ENCODE data around the gene PSMB10.
"Not testable (repeated sequence)": the region's sequence is repeated elsewhere in the genome, so short reads cannot be mapped to it uniquely, and the experiment has no call there.

The PSMB10 gene

DNA sequence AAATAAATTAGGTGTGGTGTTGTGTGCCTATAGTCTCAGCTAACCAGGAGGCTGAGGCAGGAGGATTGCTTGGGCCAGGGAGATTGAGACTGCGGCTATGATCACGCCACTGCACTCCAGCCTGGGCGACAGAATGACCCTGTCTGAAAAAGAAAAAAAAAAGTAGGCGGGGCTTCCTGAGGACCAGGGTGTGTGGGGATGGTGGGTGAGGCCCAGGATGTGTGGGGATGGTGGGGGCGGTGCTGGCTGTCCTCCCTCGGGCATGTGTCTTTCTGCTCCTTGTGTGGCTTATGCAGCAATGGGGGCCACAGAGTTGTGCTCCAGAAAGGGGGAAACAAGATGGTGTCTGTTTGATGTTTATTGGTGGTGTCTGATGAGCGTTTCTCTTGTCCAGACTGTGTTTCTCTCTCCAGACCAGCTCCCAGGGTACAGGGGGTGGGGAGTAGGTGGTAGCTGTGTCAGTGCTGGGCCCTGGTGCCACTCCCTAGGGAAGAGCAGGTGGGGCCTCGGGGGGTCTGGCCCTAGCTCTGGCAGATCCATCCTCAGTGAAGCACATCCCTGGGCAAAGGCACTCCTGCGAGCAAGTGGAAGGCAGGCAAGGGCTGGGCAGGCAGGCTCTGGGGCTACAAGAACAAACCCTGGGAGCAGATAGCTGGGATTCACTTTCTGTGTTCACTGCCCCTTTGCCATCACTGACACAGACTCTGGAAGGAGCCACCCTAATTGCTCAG is 5.0 kb upstream of the PSMB10 start:
- peak overlapping the region; percentile 31 for H3K27ac Mint-ChIP-seq
- no peaks in the 10 kb centered on the region for H3K27me3 Mint-ChIP-seq
- H3K4me1 Mint-ChIP-seq (ENCODE audit: low read depth) = peaks cover 28% of the 10 kb centered on the region
- H3K9me3 Mint-ChIP-seq = no peaks in the 10 kb centered on the region
- no peak overlapping the region for H3K4me3 Mint-ChIP-seq
- peaks cover 68% of the 10 kb centered on the region for H3K36me3 Mint-ChIP-seq (ENCODE audit: low read depth)
- intact Hi-C loops (cut with micrococcal nuclease) = no loop called here

- Mint-ChIP-seq H3K36me3 (ENCODE audit: low read depth) (peaks cover 68% of the 10 kb centered on the region), H3K27me3 (no peaks in the 10 kb centered on the region), H3K4me3 (no peak overlapping the region), H3K9me3 (no peaks in the 10 kb centered on the region), H3K27ac (no peak overlapping the region), H3K4me1 (ENCODE audit: low read depth) (peaks cover 28% of the 10 kb centered on the region)
- intact Hi-C loops (cut with micrococcal nuclease) = no loop called here
These were observed 3.9 kb upstream of the PSMB10 start for GRCh38 chr16:67940446-67941089.

- H3K4me3 Mint-ChIP-seq = no peak overlapping the region
- intact Hi-C loops (cut with micrococcal nuclease) = loop anchor here (5.0 to 10.0 kb wide), 3 partner anchors 65 to 122 kb away; partner anchors contain the start of gene EDC4
- no peak overlapping the region for H3K27ac Mint-ChIP-seq
- peaks cover 68% of the 10 kb centered on the region for H3K36me3 Mint-ChIP-seq (ENCODE audit: low read depth)
- H3K4me1 Mint-ChIP-seq (ENCODE audit: low read depth) = peaks cover 36% of the 10 kb centered on the region
- no peaks in the 10 kb centered on the region for H3K27me3 Mint-ChIP-seq
- H3K9me3 Mint-ChIP-seq = no peaks in the 10 kb centered on the region
These were observed 3.1 kb upstream of the PSMB10 start for GRCh38 chr16:67939507-67940445.

- H3K27me3 Mint-ChIP-seq, H3K4me3 Mint-ChIP-seq: not testable (repeated sequence)
These were observed 1.1 kb upstream of the PSMB10 start for GRCh38 chr16:67937713-67938112.

DNA sequence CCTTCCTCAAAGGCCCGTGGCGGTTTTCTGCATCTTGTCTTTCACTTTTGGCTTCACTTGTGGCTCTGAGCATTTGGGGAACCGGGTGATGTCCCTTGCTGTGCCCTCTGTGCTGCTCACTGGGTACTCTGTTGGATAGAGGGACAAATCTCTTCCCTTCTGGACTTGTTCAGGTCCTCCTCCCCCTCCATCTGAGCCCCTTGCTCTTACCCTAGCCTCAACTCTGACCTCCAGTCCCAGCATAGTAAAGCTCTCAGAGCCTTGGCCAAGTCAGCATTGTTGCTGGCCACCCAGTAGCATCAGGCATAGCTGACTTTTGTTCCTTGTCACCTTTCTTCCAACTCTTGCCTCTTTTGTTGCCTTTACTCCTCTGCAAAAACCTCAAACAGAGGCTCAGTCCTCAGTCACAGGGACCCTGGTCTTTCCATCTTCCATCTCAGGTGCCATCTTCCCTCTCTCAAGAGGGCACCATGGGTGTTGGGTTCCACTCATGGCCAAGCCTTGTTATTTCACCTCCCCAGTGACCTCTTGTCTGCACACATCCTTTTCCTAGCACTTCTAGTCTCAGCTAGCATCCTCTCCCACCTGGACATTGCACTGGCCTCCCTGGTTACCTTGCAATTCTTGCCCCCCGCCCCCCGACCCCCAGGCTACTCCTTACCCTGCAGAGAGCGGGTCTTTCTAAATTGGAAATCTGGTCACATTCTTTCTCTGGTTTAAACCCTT is 393 bp upstream of the PSMB10 start:
- intact Hi-C loops (cut with micrococcal nuclease) = loop anchor here (5.0 to 10.0 kb wide), 3 partner anchors 62 to 120 kb away; partner anchors contain the start of gene EDC4
- H3K4me1 Mint-ChIP-seq (ENCODE audit: low read depth) = peaks cover 44% of the 10 kb centered on the region
- H3K9me3 Mint-ChIP-seq = no peaks in the 10 kb centered on the region
- H3K27me3 Mint-ChIP-seq = no peaks in the 10 kb centered on the region
- peaks cover 68% of the 10 kb centered on the region for H3K36me3 Mint-ChIP-seq (ENCODE audit: low read depth)
- H3K27ac Mint-ChIP-seq = peak overlapping the region; percentile 91
- peak overlapping the region; percentile 83 for H3K4me3 Mint-ChIP-seq

More at GRCh38 chr16:67937713-67938112, 1.1 kb upstream of the PSMB10 start:
- Mint-ChIP-seq H3K27ac (peak overlapping the region; percentile 91), H3K4me1 (ENCODE audit: low read depth) (peaks cover 44% of the 10 kb centered on the region), H3K36me3 (ENCODE audit: low read depth) (peaks cover 68% of the 10 kb centered on the region)
- intact Hi-C loops (cut with micrococcal nuclease) = loop anchor here (5.0 to 10.0 kb wide), 3 partner anchors 63 to 120 kb away; partner anchors contain the start of gene EDC4
- H3K9me3 Mint-ChIP-seq = not testable (repeated sequence)

DNA sequence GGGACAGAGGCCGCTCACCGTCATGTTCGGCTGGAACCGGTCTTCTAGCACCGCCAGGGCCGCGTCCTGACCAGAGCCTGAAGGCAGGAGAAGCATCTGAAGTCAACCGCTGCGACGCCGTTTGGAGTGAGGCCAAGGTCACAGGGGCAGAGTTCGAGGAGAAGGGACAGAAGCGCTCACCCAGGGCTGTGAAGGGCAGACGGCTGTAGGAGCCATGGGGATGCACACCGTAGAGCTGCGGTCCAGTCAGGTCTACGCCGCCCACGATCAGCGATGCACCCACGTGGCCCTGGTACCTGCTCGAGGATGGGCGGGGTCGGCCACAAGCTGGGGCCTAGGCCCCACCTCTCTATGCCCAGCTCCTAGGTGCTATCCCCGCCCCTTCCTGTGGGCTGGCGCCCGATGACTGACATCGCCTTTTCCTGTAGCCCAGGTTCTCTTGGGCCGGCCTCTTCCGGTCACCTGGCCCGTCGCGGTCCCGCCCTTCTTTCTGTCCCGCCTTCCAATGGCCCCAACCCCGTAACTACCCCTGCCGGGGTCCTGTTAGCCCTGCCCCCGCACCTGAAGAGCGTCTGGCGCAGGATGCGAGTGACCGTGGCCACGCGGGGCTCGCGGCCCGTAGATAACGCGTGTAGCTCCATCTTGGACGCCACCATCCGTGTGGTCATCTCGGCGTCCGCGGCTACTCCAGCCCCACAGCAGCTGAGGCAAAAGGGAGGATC is 1.1 kb downstream of the PSMB10 start:
- peaks cover 37% of the 10 kb centered on the region for H3K4me1 Mint-ChIP-seq (ENCODE audit: low read depth)
- H3K9me3 Mint-ChIP-seq = no peaks in the 10 kb centered on the region
- H3K4me3 Mint-ChIP-seq = peak overlapping the region; percentile 83
- intact Hi-C loops (cut with micrococcal nuclease) = loop anchor here (5.0 to 10.0 kb wide), 3 partner anchors 61 to 118 kb away; partner anchors contain the start of gene EDC4
- peak overlapping the region; percentile 91 for H3K27ac Mint-ChIP-seq
- no peaks in the 10 kb centered on the region for H3K27me3 Mint-ChIP-seq
- peaks cover 74% of the 10 kb centered on the region for H3K36me3 Mint-ChIP-seq (ENCODE audit: low read depth)

- H3K36me3 Mint-ChIP-seq (ENCODE audit: low read depth) = peaks cover 76% of the 10 kb centered on the region
- intact Hi-C loops (cut with micrococcal nuclease) = loop anchor here (5.0 to 10.0 kb wide), 3 partner anchors 60 to 118 kb away; partner anchors contain the start of gene EDC4
- H3K4me3 Mint-ChIP-seq = peak overlapping the region; percentile 83
- H3K27ac Mint-ChIP-seq = peak overlapping the region; percentile 91
- no peaks in the 10 kb centered on the region for H3K9me3 Mint-ChIP-seq
- peaks cover 33% of the 10 kb centered on the region for H3K4me1 Mint-ChIP-seq (ENCODE audit: low read depth)
- H3K27me3 Mint-ChIP-seq = no peaks in the 10 kb centered on the region
These were observed 1.6 kb downstream of the PSMB10 start for GRCh38 chr16:67935101-67935401.

GRCh38 chr16:67934306-67935100 is 2.1 kb downstream of the PSMB10 start:
- Mint-ChIP-seq H3K9me3 (no peaks in the 10 kb centered on the region), H3K4me1 (ENCODE audit: low read depth) (peaks cover 27% of the 10 kb centered on the region), H3K27ac (peak overlapping the region; percentile 91), H3K27me3 (no peaks in the 10 kb centered on the region), H3K36me3 (ENCODE audit: low read depth) (peaks cover 76% of the 10 kb centered on the region), H3K4me3 (no peak overlapping the region)
- intact Hi-C loops (cut with micrococcal nuclease) = loop anchor here (5.0 to 10.0 kb wide), 3 partner anchors 60 to 117 kb away; partner anchors contain the start of gene EDC4

DNA sequence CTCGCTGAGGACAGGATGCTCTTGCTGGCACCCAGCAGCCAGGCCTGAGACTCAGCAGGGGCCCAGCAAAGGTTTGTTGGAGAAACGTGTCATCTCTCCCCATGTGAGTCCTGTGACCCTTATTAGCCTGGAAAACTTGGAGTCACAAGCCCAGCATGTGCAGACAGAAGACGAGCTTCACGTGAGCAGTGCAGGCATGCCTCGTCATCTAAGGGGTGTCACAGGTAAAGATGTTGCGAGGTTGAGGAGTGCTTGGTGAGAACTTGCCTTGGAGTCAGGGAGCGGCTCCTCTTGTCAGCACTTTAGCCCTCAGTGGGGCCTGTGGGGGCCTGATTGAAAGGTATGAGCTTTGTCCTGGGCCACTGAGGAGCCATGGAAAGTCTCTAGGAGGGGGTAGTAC is 2.8 kb downstream of the PSMB10 start:
- H3K4me1 Mint-ChIP-seq (ENCODE audit: low read depth) = peaks cover 25% of the 10 kb centered on the region
- H3K9me3 Mint-ChIP-seq = no peaks in the 10 kb centered on the region
- H3K4me3 Mint-ChIP-seq = no peak overlapping the region
- intact Hi-C loops (cut with micrococcal nuclease) = loop anchor here (10.0 kb wide), 1 partner anchor 59 kb away; the partner anchor contains the start of gene EDC4
- H3K36me3 Mint-ChIP-seq (ENCODE audit: low read depth) = peaks cover 78% of the 10 kb centered on the region
- H3K27ac Mint-ChIP-seq = no peak overlapping the region
- H3K27me3 Mint-ChIP-seq = no peaks in the 10 kb centered on the region

DNA sequence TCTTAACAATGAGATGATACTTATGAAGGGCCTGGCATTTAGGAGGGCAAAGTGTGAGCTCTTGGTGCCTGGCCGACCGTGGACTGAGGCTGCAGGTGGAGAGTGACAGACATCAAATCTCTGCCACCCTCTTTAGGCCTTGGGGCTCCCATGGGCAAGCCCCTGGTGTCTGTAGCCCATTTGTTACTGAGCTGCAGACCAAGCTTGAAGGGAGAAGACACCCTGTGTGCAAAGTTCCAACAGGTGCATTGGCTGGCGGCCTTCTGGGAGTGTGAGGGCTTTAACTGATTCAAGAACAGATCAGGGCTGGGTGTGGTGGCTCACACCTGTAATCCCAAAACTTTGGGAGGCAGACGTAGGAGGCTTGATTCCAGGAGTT is 4.2 kb downstream of the PSMB10 start:
- peaks cover 23% of the 10 kb centered on the region for H3K4me1 Mint-ChIP-seq (ENCODE audit: low read depth)
- H3K36me3 Mint-ChIP-seq (ENCODE audit: low read depth) = peaks cover 92% of the 10 kb centered on the region

DNA sequence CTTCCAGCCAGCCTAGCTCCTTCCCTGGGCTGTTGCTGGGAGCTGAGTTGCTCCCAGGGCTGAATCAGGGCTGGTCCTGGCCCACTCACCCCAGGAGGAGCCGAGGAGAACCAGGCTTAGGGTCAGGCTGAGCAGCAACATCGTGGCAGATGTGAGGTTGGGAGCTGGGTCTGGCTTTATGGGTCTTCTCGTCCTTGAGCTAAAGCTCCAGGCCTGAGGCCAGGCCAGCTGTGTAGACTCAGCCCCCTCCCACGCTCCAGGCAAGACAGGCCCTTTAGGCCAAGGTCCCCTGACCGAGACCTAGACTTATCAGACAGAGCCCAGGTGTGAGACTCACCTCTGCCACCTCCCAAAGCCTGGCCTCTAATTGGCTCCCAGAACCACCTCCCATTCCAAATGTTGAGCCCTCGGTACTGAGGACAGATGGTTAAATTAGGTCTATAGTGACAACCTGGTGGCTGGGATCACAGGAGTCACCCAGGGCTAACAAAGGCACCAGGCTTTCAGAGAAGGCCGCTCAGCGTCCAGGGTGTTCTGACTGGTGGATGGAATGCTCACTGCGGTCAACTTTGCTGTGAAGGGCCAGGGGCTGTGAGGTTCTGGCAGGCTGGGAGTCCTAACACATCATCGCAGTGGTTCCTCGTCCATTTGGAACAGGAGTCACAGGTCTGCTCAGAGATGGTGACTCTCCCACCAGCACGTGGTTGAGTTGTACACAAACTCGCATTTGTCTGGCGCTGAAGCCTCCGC is 4.8 kb downstream of the PSMB10 start, which contains the start of gene CTRL:
TSS of gene CTRL (minus strand) at position 151 of the 750 bp plus-strand sequence. CDS start at position 141, 10 bp downstream.
- Mint-ChIP-seq H3K27me3 (no peaks in the 10 kb centered on the region), H3K4me1 (ENCODE audit: low read depth) (peaks cover 18% of the 10 kb centered on the region), H3K4me3 (no peak within 1 kb of the TSS), H3K9me3 (no peaks in the 10 kb centered on the region), H3K36me3 (ENCODE audit: low read depth) (peaks cover 97% of the 10 kb centered on the region), H3K27ac (no peak within 1 kb of the TSS)
- intact Hi-C loops (cut with micrococcal nuclease) = loop anchor here (10.0 kb wide), 1 partner anchor 57 kb away; the partner anchor contains the start of gene EDC4

More for the DNA sequence above, 4.2 kb downstream of the PSMB10 start:
- no peaks in the 10 kb centered on the region for H3K9me3 Mint-ChIP-seq
- H3K27ac Mint-ChIP-seq = no peak overlapping the region
- no peaks in the 10 kb centered on the region for H3K27me3 Mint-ChIP-seq
- no peak overlapping the region for H3K4me3 Mint-ChIP-seq
- intact Hi-C loops (cut with micrococcal nuclease) = loop anchor here (10.0 kb wide), 1 partner anchor 58 kb away; the partner anchor contains the start of gene EDC4

All from dendritic cell treated with granulocyte-macrophage colony-stimulating factor and Interleukin-4, amounts not matched to agents 40 ng/mL and 50 ng/mL, for 4 days (primary cell).